Choroid plexus epithelial cell (primary cell): Measurements from ENCODE around the gene PLCB1.

Source experiments
- DNase-seq: peaks from one replicate; pipeline ENCODE4 v3.0.0-alpha.2; 2010; ENCODE audit warnings: low read depth
- H3K4me3 ChIP-seq: 2 replicates; pipeline ENCODE4 v1.5.1; 2011; ENCODE audit warnings: low read depth, mild to moderate bottlenecking, control low read depth, low read length, moderate library complexity
- CTCF ChIP-seq: conservative IDR thresholded peaks from 2 replicates; pipeline ENCODE4 v1.5.1; 2011; ENCODE audit warnings: low read depth, mild to moderate bottlenecking, control low read depth, inconsistent platforms, low read length, moderate library complexity

The PLCB1 gene

DNA sequence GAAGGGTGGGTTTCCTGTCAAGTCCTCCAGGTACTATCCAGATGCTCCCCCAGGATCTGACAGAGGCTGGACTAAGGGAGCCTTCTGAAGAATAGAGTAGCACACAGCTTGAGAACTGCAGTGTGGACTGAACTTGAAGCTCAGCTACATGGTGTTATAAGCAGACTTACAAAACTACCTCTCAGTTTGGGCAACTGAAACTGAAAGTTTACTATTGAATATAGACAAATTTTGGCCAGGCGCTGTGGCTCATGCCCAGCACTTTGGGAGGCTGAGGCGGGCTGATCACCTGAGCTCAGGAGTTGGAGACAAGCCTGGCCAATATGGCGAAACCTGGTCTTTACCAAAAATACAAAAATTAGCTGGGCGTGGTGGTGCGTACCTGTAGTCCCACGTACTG is 348.5 kb downstream of the PLCB1 start:
- H3K4me3 ChIP-seq = no peak overlapping the region
- no peak for DNase-seq
- no peak for TF ChIP-seq CTCF

GRCh38 chr20:8487696-8488095 is 355.6 kb downstream of the PLCB1 start:
- DNase-seq = no peak
- TF ChIP-seq CTCF = no peak
- H3K4me3 ChIP-seq = no peak overlapping the region

DNA sequence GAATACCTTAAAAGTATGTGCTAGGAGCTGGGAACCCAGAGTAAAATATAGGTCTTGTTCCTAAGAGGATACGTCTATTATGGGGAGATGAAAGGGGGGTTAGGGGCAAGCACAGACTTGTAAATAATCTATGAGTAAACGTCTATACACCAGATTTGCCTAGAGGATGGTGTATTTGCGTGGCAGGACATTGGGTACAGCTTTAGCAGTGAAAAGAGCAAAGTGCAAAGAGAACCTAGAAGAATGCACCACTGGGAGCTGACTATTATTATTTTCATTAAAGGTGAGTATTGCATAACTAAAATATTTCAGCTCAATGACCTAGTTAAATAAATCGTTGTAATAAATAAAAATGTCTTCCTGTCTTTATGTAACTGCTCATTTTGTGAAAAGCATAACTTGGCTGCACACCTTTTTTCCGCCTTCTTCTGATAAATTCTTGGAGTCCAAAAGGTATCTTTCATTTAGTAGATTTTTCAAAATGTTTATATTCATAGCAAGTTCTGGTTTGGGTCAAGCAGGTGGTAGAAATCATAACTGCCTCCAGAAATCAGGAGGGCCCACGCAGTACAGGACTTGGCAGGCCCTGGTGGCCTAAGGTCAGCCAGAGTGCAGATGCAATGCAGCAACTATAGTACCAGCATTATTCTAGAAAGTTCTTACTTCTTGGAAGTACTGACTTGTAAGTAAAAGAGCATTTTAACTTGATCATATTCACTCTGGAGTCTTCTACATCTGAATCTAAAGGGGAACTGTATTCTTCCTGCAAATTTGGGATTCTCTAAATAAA is 357.2 kb downstream of the PLCB1 start:
- DNase-seq = no peak
- H3K4me3 ChIP-seq = no peak overlapping the region
- TF ChIP-seq CTCF = no peak

DNA sequence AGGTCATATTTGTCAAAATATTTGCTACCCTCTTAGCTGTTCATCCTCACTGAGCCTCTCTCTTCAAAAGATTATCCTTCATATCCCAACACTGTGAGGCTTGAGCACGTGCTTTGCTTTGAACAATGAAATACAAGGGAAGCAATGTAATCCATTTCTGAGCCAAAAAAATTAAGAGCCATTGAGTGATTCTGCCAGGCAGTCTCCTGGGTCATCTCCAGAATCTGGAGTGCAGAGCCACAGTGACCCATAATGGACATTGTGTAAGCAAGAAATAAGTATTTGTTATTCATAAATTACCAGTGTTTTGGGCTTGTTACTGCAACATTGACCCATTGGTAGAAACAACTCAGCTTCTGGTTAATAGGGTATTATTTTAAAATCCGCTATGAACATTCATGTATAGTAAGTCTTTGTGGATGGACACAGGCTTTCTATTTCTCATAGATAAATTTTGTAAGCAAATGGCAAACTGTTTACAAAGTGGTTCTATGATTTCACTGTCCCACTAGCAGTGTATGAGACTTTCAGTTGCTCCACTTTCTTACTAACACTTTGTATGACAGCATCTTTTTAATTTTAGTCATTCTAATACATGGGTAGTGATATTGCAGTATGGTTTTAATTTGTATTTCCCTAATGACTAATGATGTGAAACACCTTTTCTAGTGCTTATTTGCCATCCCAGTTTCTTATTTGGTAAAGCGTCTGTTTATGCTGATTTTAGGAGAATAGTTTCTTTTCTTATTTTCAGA is 358.2 kb downstream of the PLCB1 start:
- TF ChIP-seq CTCF = no peak
- H3K4me3 ChIP-seq = no peak overlapping the region
- no peak for DNase-seq

DNA sequence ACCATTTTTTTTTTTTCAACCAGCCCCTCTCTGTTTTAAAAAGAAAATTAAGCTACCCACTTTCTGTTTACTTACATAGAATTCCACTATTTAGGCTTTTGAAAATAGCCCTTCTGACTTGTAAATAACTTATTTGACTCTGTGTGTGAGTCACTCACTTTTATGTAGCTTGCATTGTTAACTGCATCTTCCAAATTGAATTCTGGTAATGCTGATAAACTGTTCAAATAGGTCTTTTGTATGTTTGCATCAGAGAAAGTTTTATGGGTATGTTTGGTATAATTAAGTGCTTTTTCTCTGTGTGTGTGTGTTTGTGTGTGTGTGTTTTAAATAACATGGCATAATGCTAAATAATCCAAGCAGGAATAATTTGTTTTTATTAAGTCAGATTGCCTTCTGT is 360.1 kb downstream of the PLCB1 start:
- no peak overlapping the region for H3K4me3 ChIP-seq
- DNase-seq = no peak
- no peak for TF ChIP-seq CTCF

- DNase-seq = no peak
Measured at GRCh38 chr20:8498571-8498970, 366.5 kb downstream of the PLCB1 start.

More at GRCh38 chr20:8498571-8498970, 366.5 kb downstream of the PLCB1 start:
- TF ChIP-seq CTCF = no peak
- H3K4me3 ChIP-seq = no peak overlapping the region
